Ascending aorta (tissue), 2 donors: ENCODE measurements around the gene TNFSF10. TPM values are rescaled to one million over a fixed set of nuclear protein-coding genes. Genes with fewer than 3 reads are reported as not detected.

ENCODE experiments used
- DNase-seq, 2 donors: peaks; one replicate each; pipeline ENCODE4 v3.0.0-alpha.2; 2019; ENCODE audit warnings: low spot score in 2 of 2
- H3K27ac ChIP-seq, 2 donors: fragments of 200-600 bp; sonication (generic); one replicate each; pipeline ENCODE4 v1.5.1; 2016 to 2017; ENCODE audit warnings: mild to moderate bottlenecking in 1 of 2
- H3K27me3 ChIP-seq: fragments of 200-600 bp; sonication (generic); one replicate; pipeline ENCODE4 v1.5.1; 2017
- H3K36me3 ChIP-seq, 2 donors: fragments of 200-600 bp; sonication (generic); one replicate each; pipeline ENCODE4 v1.5.1; 2016
- H3K4me1 ChIP-seq, 2 donors: fragments of 200-600 bp; sonication (generic); one replicate each; pipeline ENCODE4 v1.5.1; 2016 to 2017; ENCODE audit warnings: mild to moderate bottlenecking in 1 of 2
- H3K4me3 ChIP-seq, 2 donors: fragments of 200-600 bp; sonication (generic); one replicate each; pipeline ENCODE4 v1.5.1; 2016 to 2017; ENCODE audit warnings: mild to moderate bottlenecking in 1 of 2
- H3K9me3 ChIP-seq, 2 donors: fragments of 200-600 bp; sonication (generic); one replicate each; pipeline ENCODE4 v1.5.1; 2016
- intact Hi-C: fragments of 100-400 bp; cut with DNase I; formaldehyde crosslinking; loops from one replicate; pipeline ENCODE4 v1.15.1; 2023
- total RNA-seq: library from RNA; depleted of rRNA; stranded (reverse); fragments of >200 nt; gene quantifications from one replicate; pipeline ENCODE4 v1.1.0, GENCODE V29; 2016
- TF ChIP-seq, protein P1 (sequence below), 3 experiments: fragments of 200-600 bp in 2 of 3; fragments of 450-650 bp in 1 of 3; sonication (generic) in 2 of 3; IDR thresholded peaks; one replicate each; pipeline ENCODE4 v1.5.1; 2016 to 2019; ENCODE audit warnings: antibody characterized with exemption in 3 of 3, mild to moderate bottlenecking in 1 of 3, moderate library complexity in 1 of 3

The TNFSF10 gene
- total RNA-seq, 1 donor from 2014 or later = 89.8 TPM

DNA sequence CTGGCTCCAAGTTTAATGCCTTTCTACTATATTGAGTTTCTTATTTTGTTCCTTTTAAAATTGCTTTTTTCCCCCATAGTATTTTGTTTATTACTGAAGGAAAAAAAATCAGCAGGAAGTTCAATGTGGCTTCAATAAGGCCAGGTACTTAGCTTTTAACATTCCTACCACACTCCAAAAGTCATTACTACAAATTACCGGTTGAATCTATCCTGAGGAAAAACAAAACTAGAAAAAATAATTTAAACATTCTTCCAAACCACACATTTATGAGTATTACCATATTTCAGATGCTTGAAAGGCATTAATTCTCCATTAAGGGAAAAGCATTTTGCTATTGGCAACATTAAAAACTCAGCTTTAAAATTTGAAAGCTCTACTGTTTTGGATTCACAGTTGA is 20.2 kb upstream of the TNFSF10 start:
- intact Hi-C loops = loop anchor here (2.0 to 10.0 kb wide), 2 partner anchors 13 to 171 kb away; partner anchors contain the start of gene NCEH1
- DNase-seq = no peak

DNA sequence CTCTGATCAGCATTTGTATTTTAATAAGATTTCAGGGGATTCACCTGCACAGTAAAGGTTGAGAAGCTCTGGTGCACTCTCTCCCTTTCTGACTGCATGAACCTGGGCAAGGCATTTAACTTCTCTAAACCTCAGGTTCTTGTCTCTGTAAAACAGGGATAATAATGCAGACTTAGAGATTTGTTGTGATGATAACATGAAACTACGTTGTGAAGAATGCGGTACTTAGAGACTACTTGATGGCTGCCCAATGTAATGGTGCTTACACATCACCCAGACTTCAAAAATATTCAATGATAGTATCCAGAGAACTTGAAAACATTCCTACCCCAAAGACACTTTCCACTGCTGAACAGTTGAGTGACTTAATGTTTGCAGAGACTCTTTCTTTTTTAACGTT is 19.8 kb upstream of the TNFSF10 start:
- peaks cover 0 to 14% of the 10 kb centered on the region in 2 donors for H3K4me1 ChIP-seq
- H3K27ac ChIP-seq = no peak overlapping the region
- intact Hi-C loops = loop anchor here (2.0 to 10.0 kb wide), 2 partner anchors 14 to 172 kb away; partner anchors contain the start of gene NCEH1

More for the DNA sequence above, 20.2 kb upstream of the TNFSF10 start:
- Histone ChIP-seq H3K27ac (no peak overlapping the region), H3K36me3 (no peaks in the 10 kb centered on the region), H3K9me3 (no peaks in the 10 kb centered on the region), H3K4me1 (peaks cover 0 to 14% of the 10 kb centered on the region in 2 donors), H3K27me3 (no peaks in the 10 kb centered on the region), H3K4me3 (no peak overlapping the region)
- TF ChIP-seq, protein P1, sequence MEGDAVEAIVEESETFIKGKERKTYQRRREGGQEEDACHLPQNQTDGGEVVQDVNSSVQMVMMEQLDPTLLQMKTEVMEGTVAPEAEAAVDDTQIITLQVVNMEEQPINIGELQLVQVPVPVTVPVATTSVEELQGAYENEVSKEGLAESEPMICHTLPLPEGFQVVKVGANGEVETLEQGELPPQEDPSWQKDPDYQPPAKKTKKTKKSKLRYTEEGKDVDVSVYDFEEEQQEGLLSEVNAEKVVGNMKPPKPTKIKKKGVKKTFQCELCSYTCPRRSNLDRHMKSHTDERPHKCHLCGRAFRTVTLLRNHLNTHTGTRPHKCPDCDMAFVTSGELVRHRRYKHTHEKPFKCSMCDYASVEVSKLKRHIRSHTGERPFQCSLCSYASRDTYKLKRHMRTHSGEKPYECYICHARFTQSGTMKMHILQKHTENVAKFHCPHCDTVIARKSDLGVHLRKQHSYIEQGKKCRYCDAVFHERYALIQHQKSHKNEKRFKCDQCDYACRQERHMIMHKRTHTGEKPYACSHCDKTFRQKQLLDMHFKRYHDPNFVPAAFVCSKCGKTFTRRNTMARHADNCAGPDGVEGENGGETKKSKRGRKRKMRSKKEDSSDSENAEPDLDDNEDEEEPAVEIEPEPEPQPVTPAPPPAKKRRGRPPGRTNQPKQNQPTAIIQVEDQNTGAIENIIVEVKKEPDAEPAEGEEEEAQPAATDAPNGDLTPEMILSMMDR (IDR thresholded peaks at IDR 0.05) = no peak

DNA sequence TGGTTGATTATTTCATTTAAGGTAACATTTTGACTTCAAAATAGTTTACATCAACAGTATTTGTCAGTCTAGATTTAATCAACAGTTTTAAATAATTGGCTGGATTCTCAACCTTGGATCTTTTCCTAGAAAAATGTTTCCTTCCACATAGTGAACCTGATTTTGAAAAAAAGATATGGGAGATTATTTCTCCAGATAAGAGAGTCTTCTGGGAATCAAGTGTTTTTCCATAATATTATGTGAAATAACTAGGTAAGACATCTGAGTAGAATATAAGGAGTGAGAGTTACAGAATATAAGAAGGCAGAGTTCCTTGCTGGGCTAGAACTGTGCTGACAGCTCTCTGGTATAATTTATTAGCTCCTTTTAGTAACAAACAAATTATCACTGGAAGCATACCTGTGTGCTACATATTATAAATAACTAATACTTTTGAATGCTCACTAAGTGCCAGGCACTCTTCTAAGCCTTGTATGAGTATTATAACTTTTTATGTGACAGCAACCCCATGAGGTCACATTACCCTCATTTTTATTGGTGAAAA is 18.8 kb upstream of the TNFSF10 start:
- H3K36me3 ChIP-seq = no peaks in the 10 kb centered on the region
- DNase-seq = no peak
- H3K9me3 ChIP-seq = no peaks in the 10 kb centered on the region
- no peaks in the 10 kb centered on the region for H3K27me3 ChIP-seq
- H3K4me3 ChIP-seq = no peak overlapping the region
- intact Hi-C loops = loop anchor here (2.0 to 10.0 kb wide), 2 partner anchors 15 to 173 kb away; partner anchors contain the start of gene NCEH1
- TF ChIP-seq, protein P1 (IDR thresholded peaks at IDR 0.05) = no peak
- peaks cover 0 to 14% of the 10 kb centered on the region in 2 donors for H3K4me1 ChIP-seq
- H3K27ac ChIP-seq = peak overlapping the region; percentile 10 to 72

More for the DNA sequence above, 19.8 kb upstream of the TNFSF10 start:
- TF ChIP-seq, protein P1 (IDR thresholded peaks at IDR 0.05) = no peak
- DNase-seq = no peak
- H3K27me3 ChIP-seq = no peaks in the 10 kb centered on the region
- no peaks in the 10 kb centered on the region for H3K36me3 ChIP-seq
- H3K4me3 ChIP-seq = no peak overlapping the region
- no peaks in the 10 kb centered on the region for H3K9me3 ChIP-seq

DNA sequence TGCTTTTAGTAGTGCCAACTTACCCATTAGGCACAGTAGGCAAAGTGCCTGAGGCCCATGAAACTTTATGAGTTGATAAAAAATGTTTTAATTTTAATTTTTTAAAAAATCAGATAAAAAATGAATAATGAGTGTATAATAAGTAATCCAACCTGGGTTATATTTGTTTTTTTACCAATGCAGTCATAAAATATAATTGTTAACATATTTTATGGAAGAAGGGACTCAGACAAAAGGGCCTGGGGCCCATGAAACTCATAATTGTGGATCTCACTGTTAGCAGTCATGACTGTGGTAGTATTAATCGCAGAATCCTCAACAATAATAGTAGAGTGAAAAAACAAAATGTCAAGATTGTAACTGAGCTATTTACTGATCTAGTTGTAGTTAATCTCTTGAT is 16.8 kb upstream of the TNFSF10 start:
- Histone ChIP-seq H3K27me3 (no peaks in the 10 kb centered on the region), H3K4me1 (peaks cover 0 to 14% of the 10 kb centered on the region in 2 donors), H3K4me3 (no peak overlapping the region), H3K36me3 (no peaks in the 10 kb centered on the region), H3K9me3 (no peaks in the 10 kb centered on the region), H3K27ac (no peak overlapping the region)
- TF ChIP-seq, protein P1 (IDR thresholded peaks at IDR 0.05) = no peak
- no peak for DNase-seq
- intact Hi-C loops = loop anchor here (10.0 kb wide), 1 partner anchor 175 kb away; the partner anchor contains the start of gene NCEH1

DNA sequence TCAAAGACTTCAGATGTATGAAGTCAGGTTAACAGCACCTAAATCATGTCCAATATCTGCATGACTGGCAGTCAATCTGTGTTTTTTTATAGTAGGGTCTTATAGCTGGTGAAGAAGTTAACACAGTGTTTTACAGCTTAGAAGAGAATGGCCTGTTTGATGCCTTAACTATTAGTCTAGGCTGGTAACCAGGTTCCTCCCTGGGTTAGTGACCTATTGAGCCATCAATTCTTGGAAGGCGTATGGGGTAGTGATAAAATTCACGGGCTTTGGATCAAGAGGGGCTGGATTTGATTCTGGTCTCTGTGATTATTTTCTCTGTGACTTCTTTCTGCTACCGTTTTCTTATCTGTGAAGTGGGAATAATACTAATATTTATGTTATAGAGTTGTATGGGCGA is 16.0 kb upstream of the TNFSF10 start:
- Histone ChIP-seq H3K4me1 (peaks cover 0 to 14% of the 10 kb centered on the region in 2 donors), H3K27ac (no peak overlapping the region), H3K36me3 (no peaks in the 10 kb centered on the region), H3K4me3 (no peak overlapping the region), H3K9me3 (no peaks in the 10 kb centered on the region), H3K27me3 (no peaks in the 10 kb centered on the region)
- DNase-seq = no peak
- TF ChIP-seq, protein P1 (IDR thresholded peaks at IDR 0.05) = no peak
- intact Hi-C loops = no loop called here
